ENCODE results near the gene PALLD.

- TF ChIP-seq ATRX (CRISPR knock-in tag; IDR thresholded peaks at IDR 0.05; ENCODE audit: borderline replicate concordance): no peak
- TF ChIP-seq ZNF329 (CRISPR knock-in tag; IDR thresholded peaks at IDR 0.05; ENCODE audit: low read depth): no peak
- TF ChIP-seq ZSCAN21 (CRISPR knock-in tag; IDR thresholded peaks at IDR 0.05; ENCODE audit: borderline replicate concordance): no peak
- no peak for TF ChIP-seq RNF2 (conservative IDR thresholded peaks at IDR 0.05; ENCODE audit: low read depth)
- TF ChIP-seq SETDB1 (CRISPR knock-in tag; IDR thresholded peaks at IDR 0.05; ENCODE audit: borderline replicate concordance): no peak
- no peak for TF ChIP-seq ZNF124 (CRISPR knock-in tag; IDR thresholded peaks at IDR 0.05)
- no peak for TF ChIP-seq PRDM10 (CRISPR knock-in tag; IDR thresholded peaks at IDR 0.05; ENCODE audit: low read depth)
- no peak for TF ChIP-seq YEATS2 (CRISPR knock-in tag; IDR thresholded peaks at IDR 0.05; ENCODE audit: borderline replicate concordance)
- TF ChIP-seq ZNF580 (CRISPR knock-in tag; IDR thresholded peaks at IDR 0.05; ENCODE audit: borderline replicate concordance, low read depth): no peak
- TF ChIP-seq POLR2AphosphoS5 (IDR thresholded peaks at IDR 0.05; ENCODE audit: low read depth, low read length): no peak
- no peak for TF ChIP-seq ETV6 (CRISPR knock-in tag; conservative IDR thresholded peaks at IDR 0.05)
Measured at GRCh38 chr4:168744021-168744420, 247.2 kb downstream of the PALLD start.
